NOMO-1 treated with dmso at 0.1 percent for 144 hours (cell line): Measurements from ENCODE around the gene ANKRD24.
"Not testable (repeated sequence)": the region's sequence is repeated elsewhere in the genome, so short reads cannot be mapped to it uniquely, and the experiment has no call there.

Experiments used
- DNase-seq: peaks from one replicate; lab custom pipeline; 2025; ENCODE audit not compliant: unreplicated experiment; lab: John Stamatoyannopoulos, UW

ANKRD24 gene

DNA sequence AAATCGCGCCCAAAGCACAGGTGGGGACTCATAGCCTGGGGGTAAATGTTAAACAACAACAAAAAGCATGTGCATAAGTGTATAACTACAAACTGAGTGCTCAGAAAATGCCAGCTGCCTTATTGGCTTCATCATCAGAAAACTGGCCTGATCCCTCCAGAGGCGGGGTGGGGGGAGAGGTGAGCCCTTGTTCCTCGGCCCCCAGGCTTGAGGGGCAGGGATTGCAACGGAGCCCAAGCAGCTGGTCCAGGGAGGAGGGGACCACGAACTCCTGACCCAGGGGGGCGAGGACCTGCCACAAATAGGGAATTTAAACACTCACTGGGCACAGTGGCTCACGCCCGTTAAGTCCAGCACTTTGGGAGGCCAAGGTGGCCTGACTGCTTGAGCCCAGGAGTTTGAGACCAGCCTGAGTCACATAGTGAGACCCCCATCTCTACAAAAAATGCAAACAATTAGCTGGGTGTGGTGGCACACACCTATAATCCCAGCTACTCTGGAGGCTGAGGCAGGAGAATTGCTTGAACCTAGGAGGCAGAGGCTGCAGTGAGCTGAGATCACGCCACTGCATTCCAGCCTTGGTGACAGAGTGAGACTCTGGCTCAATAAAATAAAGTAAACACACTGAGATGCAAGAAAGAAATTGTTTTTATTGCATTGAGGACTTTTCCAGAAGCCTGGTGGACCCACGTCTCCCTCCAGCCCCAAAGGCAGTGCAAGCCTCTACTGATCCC lies 8.8 kb upstream of the ANKRD24 start:
- DNase-seq, result no peak

- no peak for DNase-seq
Measured at GRCh38 chr19:4174213-4174894, 8.1 kb upstream of the ANKRD24 start.

- DNase-seq, result no peak
Measured at GRCh38 chr19:4174895-4175668, 7.4 kb upstream of the ANKRD24 start.

DNA sequence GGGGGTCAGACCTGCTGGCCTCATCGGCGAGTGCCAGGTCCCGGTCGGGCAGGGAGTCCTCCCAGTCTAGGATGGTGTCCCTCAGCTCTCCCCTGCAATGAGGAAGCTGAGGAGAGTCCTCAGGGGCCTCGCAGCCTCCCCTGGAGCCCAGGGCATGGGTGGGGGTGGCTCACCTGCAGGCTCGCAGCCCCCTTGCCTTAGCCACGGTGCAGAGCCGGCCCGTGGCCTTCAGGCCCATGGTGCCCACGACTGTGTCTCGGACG lies 6.9 kb upstream of the ANKRD24 start:
- DNase-seq, result no peak

DNA sequence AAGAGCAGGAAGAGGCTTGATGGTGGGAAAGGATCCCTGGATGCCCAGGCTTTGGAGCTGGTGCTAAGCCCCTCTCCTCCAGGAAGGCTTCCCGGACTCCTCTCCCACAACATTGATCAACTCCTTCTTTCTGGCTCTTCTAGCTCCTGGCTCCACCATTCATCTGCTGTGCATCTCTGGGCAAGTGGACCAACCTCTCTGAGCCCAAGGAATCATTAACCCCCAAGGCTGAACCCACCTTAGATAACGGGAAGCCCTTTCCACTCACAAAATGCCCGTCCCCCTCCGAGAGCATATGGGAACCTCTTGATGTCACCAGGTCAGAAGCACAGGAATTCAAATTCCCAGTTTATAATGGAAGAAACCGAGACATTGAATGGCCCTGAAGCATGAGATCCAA lies 5.3 kb upstream of the ANKRD24 start:
- no peak for DNase-seq

DNA sequence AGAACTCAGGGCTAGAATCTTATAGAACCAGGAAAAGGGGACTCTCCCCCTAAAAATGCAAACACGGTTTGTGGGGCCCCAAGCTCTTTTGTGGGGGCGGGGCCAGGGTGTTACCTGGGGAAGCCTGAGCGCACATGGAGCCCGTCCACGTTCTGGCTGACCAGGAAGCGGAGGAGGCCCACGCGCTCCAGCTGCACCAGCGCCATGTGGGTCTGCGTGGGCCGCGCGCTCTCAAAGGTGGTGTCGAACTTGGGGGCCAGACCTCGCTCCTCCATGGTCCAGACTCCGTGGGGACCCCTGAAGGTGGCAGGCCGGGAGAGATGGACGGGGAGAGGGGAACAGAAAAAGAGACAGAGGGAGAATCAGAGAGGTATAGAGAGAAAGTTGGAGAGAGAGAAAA lies 3.5 kb upstream of the ANKRD24 start:
- no peak for DNase-seq

GRCh38 chr19:4181053-4181508 lies 1.4 kb upstream of the ANKRD24 start:
- DNase-seq, result peak; percentile 16

DNA sequence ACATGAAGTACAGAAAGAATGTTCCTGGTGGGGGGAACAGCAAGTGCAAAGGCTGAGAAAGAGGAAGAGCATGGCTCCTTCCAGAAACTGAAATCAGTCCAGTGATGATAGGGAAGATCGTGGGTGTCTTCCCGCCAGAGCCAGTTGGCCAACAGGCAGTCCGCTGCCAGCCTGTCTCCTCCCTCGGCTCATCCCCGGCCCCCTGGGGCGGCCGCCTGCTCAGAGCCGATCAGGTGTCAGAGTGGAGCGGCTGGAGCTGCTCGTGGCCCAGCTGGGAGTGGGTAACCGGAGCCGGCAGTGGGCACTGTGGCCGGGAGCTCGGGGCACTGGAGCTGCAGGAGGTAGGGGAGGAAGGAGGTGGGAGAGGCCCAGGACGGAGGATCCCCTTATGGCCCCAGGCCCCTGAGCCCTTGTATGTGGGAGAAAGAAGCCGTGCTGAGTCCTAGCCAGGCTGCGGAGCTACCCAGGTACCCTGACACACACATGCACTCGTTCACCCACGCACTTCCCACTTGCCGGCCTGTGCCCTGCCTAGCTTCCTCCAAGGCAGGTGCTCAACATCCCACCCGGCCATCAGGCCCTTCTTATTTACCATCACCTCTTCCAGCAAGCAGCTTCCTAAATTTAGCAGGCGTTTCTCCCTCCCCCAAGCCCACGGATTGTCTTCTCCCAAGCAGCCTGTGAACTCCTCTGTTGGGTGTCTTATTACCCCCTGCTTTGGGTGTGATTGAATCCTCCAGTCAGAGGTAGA lies 1.7 kb downstream of the ANKRD24 start:
- DNase-seq, result peak; percentile 27

- no peak for DNase-seq
Measured at GRCh38 chr19:4184718-4185352, 2.3 kb downstream of the ANKRD24 start.

DNA sequence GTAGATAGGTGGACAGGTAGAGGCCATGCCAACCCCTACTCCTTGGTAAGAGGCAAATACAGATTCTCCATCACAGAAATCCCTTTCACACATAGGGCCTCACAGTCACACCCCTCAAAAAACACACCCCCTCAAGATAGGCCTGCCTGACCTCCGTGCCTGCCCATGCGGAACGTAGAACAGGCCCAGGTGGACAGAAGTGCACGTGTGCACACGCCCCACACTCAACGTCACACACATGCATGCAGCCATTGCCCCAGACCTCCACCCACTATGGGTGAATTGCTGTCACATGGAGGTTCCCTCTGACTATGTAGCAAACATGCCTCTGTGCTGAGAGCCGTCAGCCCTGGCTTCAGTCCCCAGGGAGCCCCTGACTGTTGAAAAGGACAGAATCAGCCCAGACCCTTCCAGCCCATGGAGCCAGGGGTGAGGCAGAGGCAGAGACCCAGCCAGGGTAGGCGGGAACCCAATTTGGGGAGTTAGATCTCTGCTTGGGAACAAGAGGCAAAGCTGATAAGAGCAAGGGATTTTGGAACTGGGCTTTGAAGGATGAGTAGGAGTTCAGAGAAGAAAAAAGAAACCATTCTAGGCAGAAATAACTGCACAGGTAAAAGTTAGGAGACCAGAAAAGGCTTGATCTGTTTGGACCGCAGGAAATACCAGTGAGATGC lies 3.1 kb downstream of the ANKRD24 start:
- no peak for DNase-seq

GRCh38 chr19:4186087-4186993 lies 3.9 kb downstream of the ANKRD24 start:
- peak; percentile 69 for DNase-seq

DNA sequence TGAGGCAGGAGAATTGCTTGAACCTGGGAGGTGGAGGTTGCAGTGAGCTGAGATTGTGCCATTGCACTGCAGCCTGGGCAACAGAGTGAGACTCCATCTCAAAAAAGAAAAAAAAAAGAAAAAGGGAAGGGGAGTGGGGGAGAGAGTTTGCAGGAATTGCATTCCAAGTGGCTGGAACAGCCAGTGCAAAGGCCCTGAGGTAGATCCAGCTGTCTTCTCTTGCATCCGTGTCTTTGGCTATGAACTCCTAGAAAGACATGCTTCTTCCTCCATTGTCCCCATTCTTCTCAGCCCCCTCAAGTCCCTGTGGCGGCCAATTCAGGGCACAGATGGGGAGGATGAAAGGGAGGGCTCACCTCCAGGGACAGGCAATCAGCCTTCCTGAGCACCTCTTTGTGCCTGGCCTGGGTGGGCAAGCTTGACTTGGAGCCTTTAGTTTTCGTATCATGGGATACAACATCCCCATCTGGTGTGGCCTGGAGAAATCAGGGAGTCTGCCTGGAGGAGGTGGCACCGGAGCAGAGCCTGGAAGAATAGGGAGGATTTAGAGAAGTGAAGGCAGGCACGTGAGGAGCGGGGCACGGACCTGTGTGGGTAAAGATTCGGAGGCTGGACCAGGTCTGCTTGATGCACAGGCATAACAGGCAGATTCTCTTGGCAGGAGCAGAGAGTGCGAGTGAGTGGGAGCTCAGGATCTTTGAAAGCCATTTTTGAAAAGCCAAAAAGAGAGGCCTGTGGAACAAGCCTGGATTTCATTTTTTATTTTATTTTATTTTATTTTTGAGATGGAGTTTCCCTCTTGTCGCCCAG lies 5.0 kb downstream of the ANKRD24 start:
- no peak for DNase-seq

DNA sequence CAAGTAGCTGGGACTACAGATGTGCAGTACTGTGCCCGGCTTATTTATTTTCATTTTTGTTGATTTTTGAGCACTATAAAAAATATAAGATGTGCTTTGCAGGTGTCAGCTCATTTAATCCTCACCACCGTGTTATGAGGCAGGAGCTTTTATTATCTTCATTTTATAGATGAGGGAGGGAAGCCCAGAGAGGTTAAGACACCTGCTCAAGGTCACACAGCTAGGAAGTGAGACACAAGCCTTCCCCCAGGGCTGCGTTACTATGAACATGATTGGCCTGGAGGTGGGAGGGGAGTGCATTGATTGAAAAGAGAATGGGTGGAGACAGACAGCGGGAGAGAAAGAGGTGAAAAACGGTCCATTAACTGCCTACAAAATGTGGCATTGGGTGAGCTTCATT lies 7.2 kb downstream of the ANKRD24 start:
- DNase-seq, result no peak

GRCh38 chr19:4192537-4192936 lies 10.0 kb downstream of the ANKRD24 start:
- not testable (repeated sequence) for DNase-seq

DNA sequence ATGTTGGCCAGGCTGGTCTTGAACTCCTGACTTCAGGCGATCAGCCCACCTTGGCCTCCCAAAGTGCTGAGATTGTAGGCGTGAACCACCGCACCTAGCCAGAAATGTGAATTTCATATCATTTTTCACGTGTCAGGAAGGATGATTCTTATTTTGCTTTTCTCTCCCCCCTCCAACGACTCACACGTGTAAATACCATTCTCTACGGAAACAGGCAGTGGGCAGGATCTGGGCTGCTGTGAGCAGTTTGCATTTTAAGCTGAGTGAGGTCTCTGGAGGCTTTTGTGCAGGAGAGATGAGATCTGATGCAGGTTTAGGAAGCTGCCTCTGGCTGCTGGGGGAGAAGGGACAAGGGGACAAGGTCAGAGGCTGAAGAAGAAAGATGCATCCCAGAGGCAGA lies 11.9 kb downstream of the ANKRD24 start:
- no peak for DNase-seq

DNA sequence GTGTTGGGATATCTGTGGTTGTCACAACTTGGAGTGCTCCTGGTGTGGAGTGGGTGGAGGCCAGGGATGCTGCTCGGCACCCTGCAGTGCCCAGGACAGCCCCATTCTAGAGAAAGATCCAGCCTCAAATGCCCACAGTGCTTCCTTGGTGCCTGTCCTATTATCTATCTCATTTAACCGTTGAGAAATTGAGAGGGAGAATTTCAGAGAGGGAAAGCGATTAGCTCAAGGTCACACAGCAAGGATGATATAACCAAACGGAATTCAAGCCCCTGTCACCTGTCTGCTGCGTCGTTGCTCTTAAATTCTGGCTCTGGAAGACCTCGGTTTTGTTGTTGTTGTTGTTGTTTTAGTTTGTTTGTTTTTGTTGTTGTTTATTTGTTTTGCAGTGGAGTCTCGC lies 13.5 kb downstream of the ANKRD24 start:
- DNase-seq, result no peak

- no peak for DNase-seq
Measured at GRCh38 chr19:4196587-4197148, 14.2 kb downstream of the ANKRD24 start.

GRCh38 chr19:4197228-4197624 lies 14.7 kb downstream of the ANKRD24 start:
- DNase-seq, result no peak
